Sigmoid colon (tissue), 4 donors: ENCODE data around the gene RXRA.

Experiments
- CTCF ChIP-seq, 4 experiments: fragments of 450-650 bp in 3 of 4; fragments of 200-600 bp in 1 of 4; IDR thresholded peaks; one replicate each; pipeline ENCODE4 v1.5.1; 2016 to 2019; ENCODE audit warnings: antibody characterized with exemption in 4 of 4, mild to moderate bottlenecking in 3 of 4, moderate library complexity in 2 of 4
- EP300 ChIP-seq, 4 donors: sonication (generic); formaldehyde crosslinking; IDR thresholded peaks; one replicate each; pipeline ENCODE4 v1.6.1; 2017; ENCODE audit warnings: antibody characterized with exemption in 4 of 4
- POLR2A ChIP-seq, 2 donors: fragments of 450-650 bp; IDR thresholded peaks; one replicate each; pipeline ENCODE4 v1.6.1; 2016; ENCODE audit warnings: antibody characterized with exemption in 2 of 2, mild to moderate bottlenecking in 2 of 2, moderate library complexity in 2 of 2
- POLR2AphosphoS5 ChIP-seq, 4 donors: sonication (generic); formaldehyde crosslinking; IDR thresholded peaks; one replicate each; pipeline ENCODE4 v1.6.1; 2017; ENCODE audit warnings: antibody characterized with exemption in 4 of 4

GRCh38 chr9:134373953-134374300, 47.7 kb downstream of the RXRA start:
- TF ChIP-seq CTCF (IDR thresholded peaks at IDR 0.05) = no peak
- TF ChIP-seq POLR2A (IDR thresholded peaks at IDR 0.05) = no peak
- no peak for TF ChIP-seq POLR2AphosphoS5 (IDR thresholded peaks at IDR 0.05)
- no peak for TF ChIP-seq EP300 (IDR thresholded peaks at IDR 0.05)
